Measurements from ENCODE around the gene CD63.

Gene CD63

GRCh38 chr12:55723516-55724225 is 5.1 kb downstream of the CD63 start:
- in situ Hi-C loops (cut with HindIII; ENCODE audit: low sequenced_read_pairs), result no loop called here

GRCh38 chr12:55722948-55723347 is 5.9 kb downstream of the CD63 start:
- in situ Hi-C loops (cut with HindIII; ENCODE audit: low sequenced_read_pairs), result no loop called here

- in situ Hi-C loops (cut with HindIII; ENCODE audit: low sequenced_read_pairs), result no loop called here
These were observed 7.1 kb downstream of the CD63 start for GRCh38 chr12:55721601-55722213.

GRCh38 chr12:55720894-55721444 is 7.8 kb downstream of the CD63 start:
- in situ Hi-C loops (cut with HindIII; ENCODE audit: low sequenced_read_pairs), result no loop called here

- in situ Hi-C loops (cut with HindIII; ENCODE audit: low sequenced_read_pairs), result no loop called here
These were observed 8.7 kb downstream of the CD63 start, which contains the start of gene RDH5 for GRCh38 chr12:55720071-55720564. RDH5 (plus strand) TSS chr12:55720393; CDS start chr12:55721185, 792 bp downstream.

- in situ Hi-C loops (cut with HindIII; ENCODE audit: low sequenced_read_pairs), result no loop called here
These were observed 9.4 kb downstream of the CD63 start for GRCh38 chr12:55719371-55719770.

- in situ Hi-C loops (cut with HindIII; ENCODE audit: low sequenced_read_pairs), result no loop called here
These were observed 10.1 kb downstream of the CD63 start for GRCh38 chr12:55718624-55719275.

GRCh38 chr12:55718015-55718414 is 10.8 kb downstream of the CD63 start:
- in situ Hi-C loops (cut with HindIII; ENCODE audit: low sequenced_read_pairs), result no loop called here

GRCh38 chr12:55717011-55718007 is 11.5 kb downstream of the CD63 start:
- in situ Hi-C loops (cut with HindIII; ENCODE audit: low sequenced_read_pairs), result no loop called here

GRCh38 chr12:55716582-55716957 is 12.2 kb downstream of the CD63 start:
- in situ Hi-C loops (cut with HindIII; ENCODE audit: low sequenced_read_pairs), result no loop called here

GRCh38 chr12:55715833-55716581 is 12.8 kb downstream of the CD63 start, which contains the start of gene BLOC1S1:
BLOC1S1 (plus strand) TSS chr12:55716046; CDS start chr12:55716052, 6 bp downstream.
- in situ Hi-C loops (cut with HindIII; ENCODE audit: low sequenced_read_pairs), result no loop called here

GRCh38 chr12:55715169-55715764 is 13.5 kb downstream of the CD63 start:
- in situ Hi-C loops (cut with HindIII; ENCODE audit: low sequenced_read_pairs), result no loop called here

GRCh38 chr12:55713721-55714120 is 15.1 kb downstream of the CD63 start:
- in situ Hi-C loops (cut with HindIII; ENCODE audit: low sequenced_read_pairs), result no loop called here

- in situ Hi-C loops (cut with HindIII; ENCODE audit: low sequenced_read_pairs), result no loop called here
These were observed 16.0 kb downstream of the CD63 start for GRCh38 chr12:55712700-55713415.

- in situ Hi-C loops (cut with HindIII; ENCODE audit: low sequenced_read_pairs), result no loop called here
These were observed 16.8 kb downstream of the CD63 start for GRCh38 chr12:55711786-55712553.

GRCh38 chr12:55708695-55709233 is 20.0 kb downstream of the CD63 start:
- in situ Hi-C loops (cut with HindIII; ENCODE audit: low sequenced_read_pairs), result no loop called here

- in situ Hi-C loops (cut with HindIII; ENCODE audit: low sequenced_read_pairs), result no loop called here
These were observed 20.7 kb downstream of the CD63 start, which contains the start of gene ITGA7 for GRCh38 chr12:55707841-55708694. ITGA7 (minus strand) TSS chr12:55707904; CDS start chr12:55707682, 222 bp downstream.
